ENCODE data around the gene VPS8. TPM values are rescaled to one million over a fixed set of nuclear protein-coding genes. Genes with fewer than 3 reads are reported as not detected.

The VPS8 gene
- total RNA-seq, 2 donors from 2014 or later, result 26.2 to 29.1 TPM

DNA sequence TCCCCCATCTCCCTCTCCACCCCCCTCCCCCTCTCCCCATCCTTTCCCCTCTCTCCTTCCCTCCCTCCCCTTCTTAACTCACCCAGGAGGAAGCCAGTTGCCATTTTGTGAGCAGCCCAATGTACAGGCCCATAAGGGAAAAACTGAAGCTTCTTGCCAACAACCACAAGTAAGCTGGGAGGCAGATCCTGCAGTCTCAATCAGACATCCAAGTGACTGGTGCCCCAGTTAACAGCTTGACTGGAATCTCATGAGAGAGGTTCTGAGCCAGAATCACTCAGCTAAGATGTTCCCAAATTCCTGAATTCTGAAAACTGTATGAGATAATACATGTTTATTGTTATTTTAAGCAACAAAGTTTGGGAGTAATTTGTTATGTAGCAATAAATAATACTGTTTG is 250.2 kb downstream of the VPS8 start:
- DNase-seq, result no peak
- intact Hi-C loops (cut with DNase I), result no loop called here
- ATAC-seq, result peak in 1 of 2 donors; percentile 27

DNA sequence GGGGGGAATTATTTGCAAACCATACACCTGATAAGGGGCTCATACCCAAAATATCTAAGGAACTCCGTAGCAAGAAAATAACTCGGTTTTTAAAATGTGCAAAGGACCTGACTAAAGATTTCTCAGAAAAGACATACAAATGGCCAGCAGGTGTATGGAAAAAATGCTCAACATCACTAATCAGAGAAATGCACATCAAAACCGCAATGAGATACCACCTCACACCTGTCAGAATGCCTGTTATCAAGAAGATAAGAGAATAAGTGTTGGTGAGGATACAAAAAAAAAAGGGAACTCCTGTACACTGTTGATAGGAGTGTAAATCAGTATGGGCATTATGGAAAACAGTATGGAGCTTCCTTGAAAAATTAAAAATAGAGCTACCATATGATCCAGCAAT is 251.5 kb downstream of the VPS8 start:
- ATAC-seq (no peak), DNase-seq (no peak)
- intact Hi-C loops (cut with DNase I), result no loop called here

DNA sequence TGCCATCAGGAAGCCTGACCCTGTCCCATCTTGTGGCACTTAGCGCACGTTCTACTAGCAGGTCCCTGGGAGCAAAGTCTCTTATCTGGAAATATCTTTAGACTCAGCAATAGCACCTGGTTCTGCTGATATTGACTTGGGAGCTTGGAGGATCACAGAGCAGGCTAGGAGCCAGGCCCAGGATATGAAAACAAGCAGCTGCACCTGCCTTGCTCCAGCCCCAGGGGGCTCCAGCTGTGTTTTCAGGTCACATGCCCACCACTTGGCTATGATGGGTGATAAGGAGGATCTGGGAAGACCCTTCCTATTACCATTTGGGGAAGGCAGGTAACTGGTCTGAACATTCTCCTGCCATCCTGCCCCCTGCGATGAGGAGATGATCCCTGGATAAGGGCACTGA is 253.1 kb downstream of the VPS8 start:
- DNase-seq (no peak), ATAC-seq (no peak)
- intact Hi-C loops (cut with DNase I), result no loop called here

DNA sequence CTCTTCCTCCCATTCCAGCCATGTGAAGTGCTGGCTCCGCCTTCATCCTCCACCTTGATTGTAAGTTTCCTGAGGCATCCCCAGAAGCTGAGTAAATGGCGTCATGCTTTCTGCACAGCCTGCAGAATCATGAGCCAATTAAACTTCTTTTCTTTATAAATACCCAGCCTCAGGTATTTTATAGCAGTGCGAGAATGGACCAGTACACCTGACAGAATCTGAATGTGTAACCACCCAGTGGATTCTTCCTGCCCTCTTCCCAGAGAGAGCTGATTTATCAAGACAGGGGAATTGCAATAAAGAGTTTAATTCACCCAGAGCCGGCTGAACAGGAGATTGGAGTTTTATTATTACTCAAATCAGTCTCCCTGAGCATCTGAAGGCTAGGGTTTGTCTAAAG is 254.3 kb downstream of the VPS8 start:
- intact Hi-C loops (cut with DNase I), result no loop called here
- ATAC-seq (no peak), DNase-seq (no peak)

DNA sequence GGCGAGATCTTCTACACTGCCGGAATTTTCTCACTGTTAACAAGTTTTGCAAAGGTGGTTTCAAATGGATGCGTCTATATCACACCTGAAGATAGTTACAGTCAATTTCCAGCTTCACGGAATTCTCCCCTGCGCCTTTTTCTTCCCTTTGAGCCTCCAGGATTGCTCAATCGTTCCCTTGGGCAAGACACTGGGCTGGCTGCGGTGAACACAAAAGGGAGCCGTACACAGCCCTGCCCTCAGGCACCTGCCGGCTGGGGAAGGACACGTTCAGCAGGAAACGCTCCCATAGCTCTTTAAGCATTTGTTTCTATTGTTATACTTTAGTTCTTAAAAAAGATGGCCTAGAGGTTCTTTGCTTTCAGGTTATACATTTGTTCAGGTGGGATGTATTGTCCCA is 255.2 kb downstream of the VPS8 start:
- intact Hi-C loops (cut with DNase I), result no loop called here
- ATAC-seq (no peak), DNase-seq (no peak)

DNA sequence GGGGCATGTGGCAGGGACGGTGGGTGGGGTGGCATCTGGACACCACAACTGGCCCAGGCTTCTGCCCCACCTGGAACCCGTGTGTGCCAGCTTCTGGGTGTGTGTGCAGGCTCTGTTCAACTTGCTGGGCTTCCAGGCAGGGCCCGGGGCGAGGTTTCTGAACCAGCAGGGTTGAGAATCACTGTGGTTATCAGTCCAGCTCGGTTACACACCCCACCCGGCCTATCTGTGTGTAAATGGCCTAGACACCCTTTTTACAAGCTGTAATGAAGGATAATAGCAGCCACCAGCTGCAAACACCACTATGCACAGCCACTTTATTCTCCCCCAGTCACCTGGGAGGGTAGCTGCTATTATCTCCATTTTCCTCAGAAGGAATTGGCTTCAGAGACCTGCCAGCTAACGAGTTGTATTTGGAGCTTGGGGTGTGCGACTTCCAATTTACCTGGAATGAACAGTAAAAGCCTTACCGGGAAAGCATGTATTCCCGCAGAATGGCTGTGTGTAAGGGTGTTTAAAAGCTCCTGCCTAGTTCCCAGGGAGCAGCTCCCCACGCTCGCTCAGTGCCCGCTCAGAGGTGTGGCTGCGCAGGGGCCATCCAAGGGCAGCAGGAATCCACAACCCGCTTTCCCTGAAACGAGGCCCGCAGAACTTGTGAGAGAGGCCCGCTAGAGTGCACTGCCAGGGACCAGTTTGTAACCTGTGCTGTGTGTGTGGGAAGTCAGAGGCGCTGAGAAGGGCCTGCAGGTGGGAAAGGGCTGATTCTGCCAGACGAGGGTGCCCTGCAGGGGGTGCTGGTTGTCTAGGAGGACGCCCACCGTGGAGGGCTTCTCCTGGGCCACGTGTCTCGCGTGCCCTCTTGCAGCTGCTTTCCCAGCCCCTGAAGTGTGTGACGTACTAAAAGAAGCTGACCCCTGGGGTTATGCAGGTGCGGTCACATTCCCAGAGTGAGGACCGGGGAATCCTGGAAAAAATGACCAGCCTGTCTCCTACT is 257.4 kb downstream of the VPS8 start:
- DNase-seq (no peak), ATAC-seq (no peak)
- intact Hi-C loops (cut with DNase I), result no loop called here

DNA sequence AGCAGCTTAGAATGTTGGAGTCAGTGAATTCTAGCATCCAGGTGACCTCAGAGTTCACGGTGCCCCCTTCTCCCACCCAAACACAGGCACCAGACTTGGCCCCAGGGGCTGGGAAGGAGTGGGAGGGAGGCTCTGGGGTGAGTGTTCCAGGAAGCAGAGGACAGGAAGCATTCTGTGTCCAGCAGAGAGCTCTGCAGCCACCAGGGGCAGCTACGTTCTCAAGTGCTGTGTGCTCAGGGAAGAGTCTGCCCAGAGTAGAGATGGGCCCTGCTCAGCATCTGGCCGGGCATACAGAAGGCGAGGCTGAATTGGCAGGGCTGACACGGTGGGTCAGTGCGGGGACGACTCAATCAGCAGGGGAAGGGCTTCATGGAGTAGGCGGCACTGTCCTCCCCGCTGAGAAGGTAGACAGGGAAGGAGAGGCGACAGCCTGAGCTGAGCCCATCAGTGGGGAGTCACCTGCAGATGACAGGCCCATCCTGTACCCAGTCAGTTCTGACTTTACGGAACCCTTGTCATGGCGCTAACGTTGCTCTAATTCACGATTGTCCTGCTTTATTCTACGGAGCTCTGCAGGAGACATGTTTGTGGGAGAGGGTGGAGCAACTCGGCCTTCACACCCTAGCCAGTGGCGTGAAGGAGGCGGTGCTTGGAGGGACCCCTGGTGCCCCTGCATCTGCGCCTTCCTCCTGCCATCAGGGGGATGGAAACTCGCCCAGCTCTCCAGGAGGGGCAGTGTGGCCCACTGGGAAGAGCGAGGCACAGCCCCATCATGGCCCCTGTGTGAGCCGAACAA is 258.7 kb downstream of the VPS8 start:
- DNase-seq (no peak), ATAC-seq (peak in 1 of 2 donors; percentile 16)
- intact Hi-C loops (cut with DNase I), result no loop called here

DNA sequence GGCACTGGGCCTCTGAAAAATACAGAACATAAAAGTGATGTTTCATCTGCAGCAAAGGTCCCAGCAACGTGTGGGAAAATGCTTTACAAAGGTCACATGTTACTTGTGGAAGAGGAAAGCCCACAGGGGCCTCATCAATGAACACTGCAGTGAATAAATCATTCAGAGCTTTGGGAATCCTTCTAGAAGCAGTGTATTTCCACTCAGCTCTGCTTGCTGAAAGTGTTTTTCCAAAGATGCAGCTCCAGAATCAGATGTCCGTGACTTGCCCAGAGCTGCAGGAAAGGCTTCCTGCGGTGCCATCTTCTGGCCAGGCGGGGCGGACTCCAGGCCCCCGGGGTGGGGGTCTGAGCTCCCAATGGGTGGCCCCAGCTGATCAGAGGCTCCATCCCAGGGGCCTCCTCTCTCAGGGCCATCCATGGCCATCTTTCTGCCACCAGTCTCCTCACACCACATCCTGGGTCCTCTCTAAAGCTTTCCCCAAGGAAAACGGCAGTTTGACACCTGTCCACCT is 259.4 kb downstream of the VPS8 start:
- DNase-seq, result no peak
- intact Hi-C loops (cut with DNase I), result no loop called here
- no peak for ATAC-seq

DNA sequence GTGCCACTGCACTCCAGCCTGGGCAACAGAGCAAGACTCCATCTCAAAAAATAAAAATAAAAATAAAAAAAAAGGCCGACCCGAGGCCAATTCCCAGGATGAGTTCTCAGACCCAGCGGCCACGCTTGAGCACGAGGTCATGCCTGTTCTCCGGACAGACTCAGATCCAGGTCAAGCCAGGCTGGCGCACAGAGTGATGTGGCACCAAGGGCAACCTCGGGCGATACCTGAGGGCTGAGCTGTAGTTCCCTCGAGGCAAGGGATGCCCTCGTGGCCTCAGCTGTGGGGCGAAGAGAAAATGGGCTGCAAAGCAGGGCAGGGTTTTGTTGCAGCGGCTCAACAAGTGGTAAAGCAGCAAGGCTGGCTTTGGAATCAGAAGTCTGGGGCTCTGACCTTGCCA is 263.6 kb downstream of the VPS8 start:
- no peak for DNase-seq
- intact Hi-C loops (cut with DNase I), result no loop called here
- ATAC-seq, result no peak

DNA sequence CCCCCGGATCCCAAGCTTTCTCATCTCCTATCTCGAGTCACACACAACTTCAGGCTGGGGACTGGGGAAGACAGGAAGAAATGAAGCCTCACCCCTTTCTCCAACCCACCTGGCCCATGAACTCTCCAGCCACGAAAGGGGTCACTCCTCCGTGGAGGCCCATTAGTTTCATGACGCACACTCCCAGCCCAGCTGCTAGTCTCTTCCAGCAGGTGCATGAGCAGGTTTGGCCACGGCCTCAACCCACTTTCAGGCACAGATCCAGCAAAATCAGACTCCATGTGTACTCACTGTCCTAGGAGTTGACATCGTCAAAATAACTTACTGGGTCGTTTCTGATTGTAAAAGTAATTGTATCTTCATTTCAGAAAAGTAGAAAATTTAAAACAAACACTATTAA is 264.3 kb downstream of the VPS8 start:
- DNase-seq, result no peak
- intact Hi-C loops (cut with DNase I), result no loop called here
- ATAC-seq, result no peak

DNA sequence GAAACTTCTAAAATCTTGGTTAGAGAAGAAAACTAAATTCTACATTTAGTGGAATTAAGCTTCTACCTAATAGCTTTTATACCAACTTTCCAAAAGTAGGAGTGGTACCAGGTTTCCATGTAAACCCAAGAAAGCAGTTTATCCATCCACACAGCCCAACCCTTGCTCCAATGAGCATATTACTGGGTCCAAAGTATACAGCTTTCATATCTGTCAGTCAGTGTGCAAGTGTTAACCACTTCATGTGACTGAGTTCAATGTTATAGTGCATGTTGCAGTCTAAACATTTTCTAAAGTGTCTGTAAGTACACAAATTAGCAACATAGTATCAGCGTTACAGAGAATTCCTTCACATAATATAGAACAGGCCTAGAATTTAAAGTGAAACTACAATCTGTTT is 267.7 kb downstream of the VPS8 start:
- intact Hi-C loops (cut with DNase I), result no loop called here
- no peak for DNase-seq
- no peak for ATAC-seq

DNA sequence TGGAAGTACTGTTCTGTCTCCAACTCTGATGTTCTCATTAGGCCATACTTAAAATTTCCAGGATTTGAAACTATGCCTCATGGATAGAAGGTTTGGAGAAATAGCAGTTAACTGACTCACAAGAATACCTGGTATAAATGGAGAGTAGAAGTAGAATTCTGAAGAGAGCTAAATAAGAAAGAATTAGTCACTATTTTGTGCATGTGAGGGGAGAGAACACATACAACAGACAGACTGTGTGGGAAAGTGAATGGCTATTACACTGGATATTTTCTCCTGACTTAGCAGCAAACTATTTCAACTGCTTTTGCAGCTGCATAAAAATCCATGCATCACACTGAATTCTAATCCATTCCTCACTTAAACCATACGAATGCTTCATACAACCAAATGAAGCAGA is 269.6 kb downstream of the VPS8 start:
- no peak for ATAC-seq

DNA sequence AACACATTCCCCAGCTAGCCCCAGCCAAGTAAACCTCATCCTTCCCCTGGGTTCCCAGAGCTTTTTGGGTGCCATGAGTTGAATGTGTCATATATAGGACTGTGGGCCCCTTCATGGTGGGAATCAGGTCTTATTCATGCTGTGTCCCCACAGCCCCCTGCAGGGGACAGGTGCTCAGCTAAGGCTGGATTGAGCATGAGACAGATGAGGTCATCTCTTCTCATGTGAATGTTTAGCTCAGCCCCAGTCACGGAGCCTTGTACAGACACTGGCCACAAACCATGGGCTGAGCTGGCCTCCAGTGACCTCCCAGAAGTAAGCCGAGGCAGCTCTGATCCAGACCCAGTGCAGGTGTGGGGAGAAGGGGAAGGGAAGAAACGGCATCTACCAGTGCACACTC is 270.2 kb downstream of the VPS8 start:
- DNase-seq, result no peak
- intact Hi-C loops (cut with DNase I), result no loop called here
- no peak for ATAC-seq

More for the DNA sequence above, 269.6 kb downstream of the VPS8 start:
- intact Hi-C loops (cut with DNase I), result no loop called here
- no peak for DNase-seq

DNA sequence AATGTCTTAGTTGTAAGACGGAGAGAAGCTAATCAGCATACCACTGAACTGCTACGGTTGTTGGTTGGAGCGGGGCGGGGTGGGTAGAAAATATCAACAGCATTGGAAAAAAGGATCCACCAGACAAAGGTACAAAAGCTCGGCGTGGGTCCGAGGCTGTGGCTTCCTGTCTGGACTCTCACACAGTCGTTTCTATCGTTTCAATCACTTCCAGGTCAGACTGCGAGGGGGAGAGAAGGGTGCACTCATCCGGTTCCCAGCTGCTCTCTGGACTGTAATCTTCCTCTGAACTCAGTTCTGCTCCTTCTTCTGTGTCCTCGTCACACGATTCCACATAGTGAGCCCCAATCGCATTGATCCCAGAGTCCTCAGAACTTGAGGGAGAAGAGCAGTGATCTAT is 270.9 kb downstream of the VPS8 start:
- DNase-seq (no peak), ATAC-seq (no peak)
- intact Hi-C loops (cut with DNase I), result no loop called here

DNA sequence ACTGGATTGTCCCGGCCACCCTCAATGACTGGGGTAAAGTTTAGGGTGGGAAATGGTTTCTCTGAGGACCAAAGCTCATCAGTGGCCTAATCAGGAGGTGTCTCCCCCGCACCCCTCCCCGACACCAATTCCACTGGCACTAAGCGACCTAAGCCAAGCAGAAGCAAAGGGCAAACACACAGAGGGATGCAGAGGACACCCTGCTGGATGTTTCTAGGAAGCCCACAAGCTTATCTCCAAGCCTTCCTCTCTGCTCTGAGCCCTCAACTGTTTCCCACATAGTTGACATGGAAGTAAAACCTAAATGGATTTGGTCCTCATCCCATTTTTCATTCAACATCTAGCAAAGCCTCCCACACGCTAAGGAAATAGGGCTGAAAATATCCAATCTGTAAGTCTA is 272.4 kb downstream of the VPS8 start:
- intact Hi-C loops (cut with DNase I), result no loop called here
- ATAC-seq (no peak), DNase-seq (no peak)

DNA sequence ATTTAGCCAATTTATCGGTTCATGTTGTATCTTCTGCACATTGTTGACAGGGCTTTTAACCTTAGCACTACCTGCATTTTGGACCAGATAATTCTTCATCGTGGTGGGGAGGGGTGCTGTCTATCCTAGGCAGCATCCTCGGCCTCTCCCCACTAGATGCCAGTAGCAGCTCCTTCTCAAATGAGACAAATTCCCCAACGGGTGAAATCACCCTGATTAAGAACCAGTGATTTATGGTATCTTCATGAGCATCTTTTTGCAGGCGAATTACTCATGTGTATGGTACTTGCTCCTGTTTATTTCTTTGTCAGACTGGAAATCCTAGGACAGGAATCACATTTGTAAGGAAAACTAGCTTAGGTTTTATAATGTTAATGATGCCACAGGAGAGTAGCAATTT is 272.9 kb downstream of the VPS8 start:
- ATAC-seq, result no peak
- intact Hi-C loops (cut with DNase I), result no loop called here
- DNase-seq, result no peak

DNA sequence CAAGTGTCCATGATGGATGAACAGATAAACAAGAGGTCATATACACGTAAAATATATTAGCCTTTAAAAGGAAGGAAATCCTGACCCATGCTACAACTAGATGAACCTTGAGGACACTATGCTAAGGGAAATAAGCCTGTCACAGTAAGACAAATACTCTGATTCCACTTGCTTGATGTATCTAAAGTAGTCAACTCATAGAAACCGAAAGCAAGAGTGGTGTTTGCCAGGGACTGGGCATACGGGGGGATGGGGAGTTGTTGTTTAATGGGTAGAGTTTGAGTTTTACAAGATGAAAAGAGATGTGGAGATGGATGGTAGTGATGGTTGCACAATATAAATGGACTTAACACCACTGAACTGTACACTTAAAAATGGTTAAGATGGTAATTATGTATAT is 275.5 kb downstream of the VPS8 start:
- no peak for ATAC-seq
- intact Hi-C loops (cut with DNase I), result no loop called here
- no peak for DNase-seq

DNA sequence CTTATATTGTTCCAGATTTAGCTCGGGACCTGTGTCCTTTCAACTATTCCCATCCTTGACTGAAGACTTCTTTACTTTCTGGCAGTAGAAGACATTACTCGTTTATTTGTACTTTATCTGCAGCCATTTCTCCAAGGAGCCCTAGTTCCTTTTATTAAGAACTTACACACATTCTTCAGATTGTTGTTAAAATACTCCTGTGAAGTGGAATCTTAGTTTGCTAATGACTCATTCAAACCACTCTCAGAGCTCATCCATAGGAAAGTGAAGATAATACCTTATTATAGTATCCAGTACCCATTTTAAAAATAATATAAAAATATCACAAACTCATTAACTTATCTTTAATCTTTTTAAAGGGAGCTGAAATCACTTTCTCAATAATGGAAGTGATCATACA is 277.4 kb downstream of the VPS8 start:
- DNase-seq, result no peak
- intact Hi-C loops (cut with DNase I), result no loop called here
- no peak for ATAC-seq

DNA sequence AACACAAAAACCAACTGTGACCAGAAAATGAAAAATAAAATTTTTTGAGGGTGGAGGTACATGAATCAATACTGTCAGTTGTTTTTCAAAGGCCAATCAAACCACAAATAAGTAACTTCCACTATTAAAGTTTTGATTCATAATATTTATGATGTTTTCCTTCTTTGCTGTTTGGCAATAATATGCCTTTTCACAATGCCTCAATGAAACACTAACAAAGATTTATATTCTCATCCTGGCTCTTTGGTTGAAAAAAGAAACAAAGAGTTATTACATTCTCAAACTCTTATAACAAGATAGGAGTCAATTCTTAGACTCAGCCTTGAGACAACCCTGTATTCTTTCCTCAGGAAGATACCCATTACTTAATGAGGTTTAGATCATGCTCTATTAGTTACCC is 277.8 kb downstream of the VPS8 start:
- DNase-seq, result no peak
- intact Hi-C loops (cut with DNase I), result no loop called here
- ATAC-seq, result no peak

DNA sequence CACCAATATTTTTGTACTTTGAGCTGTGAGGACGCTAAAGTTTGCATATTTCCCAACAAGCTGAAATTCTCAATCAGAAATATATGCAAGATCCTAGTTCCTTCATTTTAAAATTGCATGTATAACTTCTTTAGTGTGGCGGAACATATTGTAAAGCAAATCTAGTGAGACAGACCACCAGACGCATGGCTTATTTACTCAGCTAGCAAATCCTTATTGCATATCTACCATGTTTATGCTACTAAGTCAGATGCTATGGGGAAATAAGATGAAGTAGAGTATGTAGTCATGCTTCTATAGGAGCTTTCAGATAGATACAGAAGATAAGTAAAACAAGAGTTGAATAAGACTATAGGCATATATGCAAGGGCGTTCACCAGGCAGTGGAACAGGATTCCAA is 278.8 kb downstream of the VPS8 start:
- DNase-seq (no peak), ATAC-seq (no peak)
- intact Hi-C loops (cut with DNase I), result no loop called here
